Colonic mucosa (tissue), 4 donors: ENCODE results near the gene PRKAG2. TPM values are rescaled to one million over a fixed set of nuclear protein-coding genes. Genes with fewer than 3 reads are reported as not detected.

Experiments
- DNase-seq: peaks from one replicate; pipeline ENCODE4 v3.0.0-alpha.2; 2020
- H3K27ac ChIP-seq: fragments of 200-600 bp; one replicate; pipeline ENCODE4 v1.8.0; 2021
- H3K27me3 ChIP-seq: fragments of 200-600 bp; one replicate; pipeline ENCODE4 v1.8.0; 2021
- H3K36me3 ChIP-seq: fragments of 200-600 bp; one replicate; pipeline ENCODE4 v1.8.0; 2021
- H3K4me1 ChIP-seq: fragments of 200-600 bp; one replicate; pipeline ENCODE4 v1.8.0; 2021; ENCODE audit warnings: mild to moderate bottlenecking
- H3K4me3 ChIP-seq: fragments of 200-600 bp; one replicate; pipeline ENCODE4 v1.8.0; 2021
- H3K9ac ChIP-seq, 2 donors: one replicate each; pipeline ENCODE4 v1.7.0; 2013; ENCODE audit warnings: control low read depth in 2 of 2, low read depth in 2 of 2, low read length in 2 of 2
- H3K9me3 ChIP-seq: fragments of 200-600 bp; one replicate; pipeline ENCODE4 v1.8.0; 2021
- CTCF ChIP-seq: fragments of 200-600 bp; IDR thresholded peaks from one replicate; pipeline ENCODE4 v1.8.0; 2022; ENCODE audit warnings: antibody characterized with exemption, mild to moderate bottlenecking
- intact Hi-C: fragments of 100-400 bp; cut with DNase I; formaldehyde crosslinking; loops from one replicate; pipeline ENCODE4 v1.14.1; 2022
- total RNA-seq, 2 donors: library from RNA; stranded (reverse); fragmentation: NEBNext Ultra II Directional in 1 of 2; extraction: Animal tissue kit (Norgen Biotek cat#: 25700) in 1 of 2; gene quantifications; one replicate each; pipeline ENCODE4 v1.2.1, GENCODE V29; 2021
- donor health status: healthy.
- donor health status: DM: no; HTN: no; CAD: no.
- donor health status: DM: no; HTN: no; CAD: no.

The PRKAG2 gene
- total RNA-seq, 2 donors from 2014 or later = 36.3 to 42.0 TPM

- Histone ChIP-seq H3K27me3 (no peaks in the 10 kb centered on the region), H3K27ac (no peak overlapping the region), H3K4me3 (no peak overlapping the region), H3K9ac (no peak overlapping the region), H3K36me3 (no peaks in the 10 kb centered on the region), H3K9me3 (no peaks in the 10 kb centered on the region), H3K4me1 (no peaks in the 10 kb centered on the region)
- no peak for TF ChIP-seq CTCF
- intact Hi-C loops = no loop called here
- no peak for DNase-seq
Measured at GRCh38 chr7:151550656-151551286, 326.1 kb downstream of the PRKAG2 start.

GRCh38 chr7:151549644-151550043, 327.3 kb downstream of the PRKAG2 start:
- DNase-seq = no peak

GRCh38 chr7:151549083-151549482, 327.8 kb downstream of the PRKAG2 start:
- no peak overlapping the region for H3K4me3 ChIP-seq
- no peaks in the 10 kb centered on the region for H3K4me1 ChIP-seq
- intact Hi-C loops = no loop called here
- no peak overlapping the region for H3K27ac ChIP-seq
- H3K27me3 ChIP-seq = no peaks in the 10 kb centered on the region
- DNase-seq = no peak
- no peaks in the 10 kb centered on the region for H3K9me3 ChIP-seq
- no peak for TF ChIP-seq CTCF
- H3K36me3 ChIP-seq = no peaks in the 10 kb centered on the region
- no peak overlapping the region for H3K9ac ChIP-seq

More at GRCh38 chr7:151549644-151550043, 327.3 kb downstream of the PRKAG2 start:
- H3K4me3 ChIP-seq = no peak overlapping the region
- no peaks in the 10 kb centered on the region for H3K36me3 ChIP-seq
- no peak overlapping the region for H3K9ac ChIP-seq
- no peaks in the 10 kb centered on the region for H3K9me3 ChIP-seq
- no peak for TF ChIP-seq CTCF
- H3K27me3 ChIP-seq = no peaks in the 10 kb centered on the region
- intact Hi-C loops = no loop called here
- H3K4me1 ChIP-seq = no peaks in the 10 kb centered on the region
- H3K27ac ChIP-seq = no peak overlapping the region

GRCh38 chr7:151544183-151544582, 332.7 kb downstream of the PRKAG2 start:
- no peak for TF ChIP-seq CTCF
- intact Hi-C loops = no loop called here
- Histone ChIP-seq H3K4me1 (no peaks in the 10 kb centered on the region), H3K27ac (no peak overlapping the region), H3K36me3 (no peaks in the 10 kb centered on the region), H3K4me3 (no peak overlapping the region), H3K27me3 (no peaks in the 10 kb centered on the region), H3K9me3 (no peaks in the 10 kb centered on the region), H3K9ac (no peak overlapping the region)
- DNase-seq = no peak

- no peak for TF ChIP-seq CTCF
- Histone ChIP-seq H3K9ac (no peak overlapping the region), H3K27ac (no peak overlapping the region), H3K9me3 (no peaks in the 10 kb centered on the region), H3K27me3 (no peaks in the 10 kb centered on the region), H3K4me3 (no peak overlapping the region), H3K4me1 (no peaks in the 10 kb centered on the region), H3K36me3 (no peaks in the 10 kb centered on the region)
- DNase-seq = no peak
- intact Hi-C loops = no loop called here
Measured at GRCh38 chr7:151542606-151543130, 334.2 kb downstream of the PRKAG2 start.
